GM23338 (cell line): ENCODE measurements around the gene SCGB1A1. TPM values are rescaled to one million over a fixed set of nuclear protein-coding genes. Genes with fewer than 3 reads are reported as not detected.

Experiments
- ATAC-seq: fragments of 200-7000 bp; cut with Tn5 transposase; 3 replicates; pipeline ENCODE4 v1.9.1; 2020
- DNase-seq: peaks from one replicate; pipeline ENCODE4 v3.0.0-alpha.2; 2015; ENCODE audit warnings: low spot score
- H2AFZ ChIP-seq: fragments of 200-600 bp; sonication (generic); 2 replicates; pipeline ENCODE4 v1.8.0; 2016; ENCODE audit warnings: antibody characterized with exemption, mild to moderate bottlenecking, moderate library complexity
- H3F3A ChIP-seq: fragments of 200-600 bp; sonication (generic); replicated peaks from 2 replicates; pipeline ENCODE4 v1.8.0; 2017; ENCODE audit warnings: antibody characterized with exemption, mixed run types, low read depth
- H3K27ac ChIP-seq: fragments of 200-600 bp; sonication (generic); 2 replicates; pipeline ENCODE4 v1.6.1; 2016; ENCODE audit warnings: low read depth
- H3K27me3 ChIP-seq: fragments of 200-600 bp; sonication (generic); 2 replicates; pipeline ENCODE4 v1.8.0; 2016; ENCODE audit warnings: mild to moderate bottlenecking, mixed run types, moderate library complexity; ENCODE audit not compliant: insufficient read depth
- H3K36me3 ChIP-seq: fragments of 200-600 bp; sonication (generic); 2 replicates; pipeline ENCODE4 v1.8.0; 2016; ENCODE audit warnings: mild to moderate bottlenecking; ENCODE audit not compliant: insufficient read depth
- H3K4me1 ChIP-seq: fragments of 200-600 bp; sonication (generic); 2 replicates; pipeline ENCODE4 v1.8.0; 2016; ENCODE audit warnings: mild to moderate bottlenecking, moderate library complexity; ENCODE audit not compliant: insufficient read depth
- H3K4me2 ChIP-seq: fragments of 200-600 bp; sonication (generic); 2 replicates; pipeline ENCODE4 v1.7.1; 2017; ENCODE audit warnings: mixed run types
- H3K4me3 ChIP-seq: fragments of 200-600 bp; sonication (generic); 2 replicates; pipeline ENCODE4 v1.6.1; 2016; ENCODE audit warnings: mixed run types
- H3K79me2 ChIP-seq: fragments of 200-600 bp; sonication (generic); replicated peaks from 2 replicates; pipeline ENCODE4 v1.8.0; 2017; ENCODE audit warnings: mild to moderate bottlenecking; ENCODE audit not compliant: insufficient read depth
- H3K9me2 ChIP-seq: fragments of 200-600 bp; sonication (generic); 2 replicates; pipeline ENCODE4 v1.8.0; 2017; ENCODE audit not compliant: insufficient read depth
- H4K20me1 ChIP-seq: fragments of 200-600 bp; sonication (generic); replicated peaks from 2 replicates; pipeline ENCODE4 v1.8.0; 2017; ENCODE audit warnings: mild to moderate bottlenecking; ENCODE audit not compliant: insufficient read depth
- H3K27ac Mint-ChIP-seq: 2 replicates; pipeline ENCODE4 v1.8.0; 2020; ENCODE audit warnings: inconsistent platforms, mild to moderate bottlenecking, moderate library complexity, mixed read lengths
- H3K27me3 Mint-ChIP-seq: 3 replicates; pipeline ENCODE4 v1.8.0; 2022; ENCODE audit warnings: low read depth, mild to moderate bottlenecking, moderate library complexity, mixed read lengths, inconsistent platforms; ENCODE audit not compliant: insufficient read depth, poor library complexity
- H3K36me3 Mint-ChIP-seq: 3 replicates; pipeline ENCODE4 v1.8.0; 2021; ENCODE audit warnings: low read depth, mild to moderate bottlenecking, inconsistent platforms, moderate library complexity, mixed read lengths
- H3K4me1 Mint-ChIP-seq: 3 replicates; pipeline ENCODE4 v1.8.0; 2020; ENCODE audit warnings: mild to moderate bottlenecking, inconsistent platforms, mixed read lengths
- H3K4me3 Mint-ChIP-seq: 3 replicates; pipeline ENCODE4 v1.8.0; 2021; ENCODE audit warnings: moderate library complexity, mild to moderate bottlenecking, inconsistent platforms, mixed read lengths
- H3K9me3 Mint-ChIP-seq: 3 replicates; pipeline ENCODE4 v1.8.0; 2020; ENCODE audit warnings: moderate library complexity, mild to moderate bottlenecking, inconsistent platforms, mixed read lengths
- CREB1 ChIP-seq: fragments of 250-450 bp; sonication (Bioruptor Pico); IDR thresholded peaks from 2 replicates; pipeline ENCODE4 v1.5.0; 2020; ENCODE audit warnings: low read depth, mild to moderate bottlenecking, moderate library complexity
- CTCF ChIP-seq, 2 experiments: fragments of 200-600 bp in 1 of 2; sonication (generic) in 1 of 2; conservative IDR thresholded peaks; 2 replicates each; pipeline versions ENCODE4 v1.5.1 to v1.6.1; 2016 to 2017; ENCODE audit warnings: antibody characterized with exemption in 2 of 2, low read depth in 2 of 2, mild to moderate bottlenecking in 2 of 2, moderate library complexity in 1 of 2
- EZH2phosphoT487 ChIP-seq: fragments of 200-600 bp; sonication (generic); IDR thresholded peaks from one replicate; pipeline ENCODE4 v1.8.1; 2018; ENCODE audit warnings: antibody characterized with exemption; ENCODE audit not compliant: unreplicated experiment
- NANOG ChIP-seq: IDR thresholded peaks from 2 replicates; pipeline ENCODE4 v1.6.1; 2016; ENCODE audit warnings: antibody characterized with exemption, borderline replicate concordance
- POLR2AphosphoS5 ChIP-seq: IDR thresholded peaks from 2 replicates; pipeline ENCODE4 v1.6.1; 2016; ENCODE audit warnings: antibody characterized with exemption, low read depth
- ZNF114 ChIP-seq: fragments of 250-450 bp; sonication (Bioruptor Pico); IDR thresholded peaks from 2 replicates; pipeline ENCODE4 v1.5.0; 2020; ENCODE audit warnings: mild to moderate bottlenecking, moderate library complexity
- ZNF462 ChIP-seq: fragments of 250-450 bp; sonication (Bioruptor Pico); IDR thresholded peaks from 2 replicates; pipeline ENCODE4 v1.5.0; 2020; ENCODE audit warnings: mild to moderate bottlenecking, moderate library complexity
- polyA plus RNA-seq: library from polyadenylated mRNA; unstranded; fragments of >200 nt; fragmentation: Nextera tagmentation; extraction: Ambion mirVana; gene quantifications from 2 replicates; pipeline ENCODE4 v1.2.1, GENCODE V29; 2016
- total RNA-seq: library from RNA; depleted of rRNA; stranded (reverse); fragments of >200 nt; shearing (Covaris generic); gene quantifications from 2 replicates; pipeline ENCODE4 v1.2.3, GENCODE V29; 2014

SCGB1A1 gene
- total and polyA plus RNA-seq, 2 experiments from 2014 or later: not detected

- no peak for DNase-seq
- Histone ChIP-seq H3K79me2 (no peaks in the 10 kb centered on the region), H3K9me2 (no peaks in the 10 kb centered on the region), H3K27me3 (no peaks in the 10 kb centered on the region), H3K4me1 (peaks cover 4% of the 10 kb centered on the region), H2AFZ (no peak overlapping the region), H3K36me3 (no peaks in the 10 kb centered on the region), H3F3A (no peaks in the 10 kb centered on the region), H3K4me3 (no peak overlapping the region), H3K4me2 (no peak overlapping the region), H3K27ac (no peak overlapping the region), H4K20me1 (no peaks in the 10 kb centered on the region; the same call in 1 of the 2 replicates)
- H3K4me1 Mint-ChIP-seq: peaks cover 7% of the 10 kb centered on the region
- no peak overlapping the region for H3K4me3 Mint-ChIP-seq
- peaks cover 1% of the 10 kb centered on the region for H3K27me3 Mint-ChIP-seq
- no peak overlapping the region for H3K27ac Mint-ChIP-seq
- H3K36me3 Mint-ChIP-seq: no peaks in the 10 kb centered on the region
- TF ChIP-seq EZH2phosphoT487 (no peak), CREB1 (CRISPR knock-in tag) (no peak), NANOG (no peak), POLR2AphosphoS5 (no peak)
- ATAC-seq: no peak
- H3K9me3 Mint-ChIP-seq: no peaks in the 10 kb centered on the region
Measured at GRCh38 chr11:62390722-62391121, 28.1 kb upstream of the SCGB1A1 start.

GRCh38 chr11:62391642-62392425 lies 27.0 kb upstream of the SCGB1A1 start:
- peak; percentile 62 for ATAC-seq
- peak; percentile 63 for DNase-seq
- H3K27ac Mint-ChIP-seq: no peak overlapping the region

More at GRCh38 chr11:62391642-62392425, 27.0 kb upstream of the SCGB1A1 start:
- no peaks in the 10 kb centered on the region for H3F3A ChIP-seq
- H3K36me3 Mint-ChIP-seq: no peaks in the 10 kb centered on the region
- no peak overlapping the region for H3K4me2 ChIP-seq
- H2AFZ ChIP-seq: no peak overlapping the region
- no peaks in the 10 kb centered on the region for H3K9me3 Mint-ChIP-seq
- peaks cover 4% of the 10 kb centered on the region for H3K4me1 ChIP-seq
- no peak overlapping the region for H3K27ac ChIP-seq
- H3K4me3 ChIP-seq: no peak overlapping the region
- H4K20me1 ChIP-seq: no peaks in the 10 kb centered on the region; the same call in 1 of the 2 replicates
- peaks cover 15% of the 10 kb centered on the region for H3K4me1 Mint-ChIP-seq
- H3K4me3 Mint-ChIP-seq: no peak overlapping the region
- H3K36me3 ChIP-seq: no peaks in the 10 kb centered on the region
- no peaks in the 10 kb centered on the region for H3K27me3 ChIP-seq
- H3K9me2 ChIP-seq: no peaks in the 10 kb centered on the region
- no peaks in the 10 kb centered on the region for H3K79me2 ChIP-seq
- peaks cover 7% of the 10 kb centered on the region for H3K27me3 Mint-ChIP-seq
- TF ChIP-seq NANOG (no peak), CTCF (conservative IDR thresholded peaks at IDR 0.05; ENCODE audit: low read depth in 2 of 2) (peak; percentile 54 to 64), ZNF114 (no peak), ZNF462 (no peak)
